Stomach (tissue), 4 donors: Measurements from ENCODE around the gene USP46.

ENCODE experiments used
- EP300 ChIP-seq: sonication (generic); formaldehyde crosslinking; IDR thresholded peaks from one replicate; pipeline ENCODE4 v1.6.1; 2017; ENCODE audit warnings: antibody characterized with exemption
- POLR2A ChIP-seq, 4 donors: fragments of 450-650 bp; IDR thresholded peaks; one replicate each; pipeline ENCODE4 v1.6.1; 2016; ENCODE audit warnings: antibody characterized with exemption in 4 of 4, control low read depth in 2 of 4, mild to moderate bottlenecking in 1 of 4, moderate library complexity in 1 of 4
- TF ChIP-seq, protein P1 (sequence below), 7 experiments: fragments of 450-650 bp in 4 of 7; fragments of 200-600 bp in 3 of 7; sonication (generic) in 3 of 7; IDR thresholded peaks; one replicate each; pipeline ENCODE4 v1.5.1; 2016 to 2019; ENCODE audit warnings: antibody characterized with exemption in 7 of 7, control low read depth in 2 of 7, mild to moderate bottlenecking in 1 of 7

DNA sequence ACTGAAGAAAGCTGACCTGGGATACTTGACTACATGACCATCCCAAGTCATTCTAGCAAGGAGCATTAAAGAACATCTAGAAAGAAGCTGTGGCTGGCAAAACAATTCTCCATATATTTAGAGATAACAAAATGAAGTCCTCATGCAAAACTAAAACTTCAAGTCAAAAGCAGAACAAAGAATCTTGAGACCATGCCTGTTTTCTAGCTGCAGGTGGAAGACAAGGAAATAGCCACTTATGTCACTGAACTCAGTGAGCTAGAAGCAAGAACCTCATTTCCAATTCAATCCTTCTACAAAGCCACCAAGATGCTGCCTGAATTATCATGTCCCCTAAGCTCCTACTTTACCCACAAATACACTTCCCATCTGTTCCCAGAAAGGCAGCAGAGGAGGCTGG lies 13.8 kb downstream of the USP46 start:
- TF ChIP-seq, protein P1, sequence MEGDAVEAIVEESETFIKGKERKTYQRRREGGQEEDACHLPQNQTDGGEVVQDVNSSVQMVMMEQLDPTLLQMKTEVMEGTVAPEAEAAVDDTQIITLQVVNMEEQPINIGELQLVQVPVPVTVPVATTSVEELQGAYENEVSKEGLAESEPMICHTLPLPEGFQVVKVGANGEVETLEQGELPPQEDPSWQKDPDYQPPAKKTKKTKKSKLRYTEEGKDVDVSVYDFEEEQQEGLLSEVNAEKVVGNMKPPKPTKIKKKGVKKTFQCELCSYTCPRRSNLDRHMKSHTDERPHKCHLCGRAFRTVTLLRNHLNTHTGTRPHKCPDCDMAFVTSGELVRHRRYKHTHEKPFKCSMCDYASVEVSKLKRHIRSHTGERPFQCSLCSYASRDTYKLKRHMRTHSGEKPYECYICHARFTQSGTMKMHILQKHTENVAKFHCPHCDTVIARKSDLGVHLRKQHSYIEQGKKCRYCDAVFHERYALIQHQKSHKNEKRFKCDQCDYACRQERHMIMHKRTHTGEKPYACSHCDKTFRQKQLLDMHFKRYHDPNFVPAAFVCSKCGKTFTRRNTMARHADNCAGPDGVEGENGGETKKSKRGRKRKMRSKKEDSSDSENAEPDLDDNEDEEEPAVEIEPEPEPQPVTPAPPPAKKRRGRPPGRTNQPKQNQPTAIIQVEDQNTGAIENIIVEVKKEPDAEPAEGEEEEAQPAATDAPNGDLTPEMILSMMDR (IDR thresholded peaks at IDR 0.05) = no peak
- TF ChIP-seq POLR2A (IDR thresholded peaks at IDR 0.05) = no peak
- TF ChIP-seq EP300 = no peak
